Activated naive CD4-positive, alpha-beta T cell treated with anti-CD3 and anti-CD28 coated beads, Interleukin-2, amount 50 U/mL, for 24 hours (primary cell): ENCODE measurements around the gene SOWAHA.
A peak's percentile ranks its signal among the peaks of the same experiment; 100 is the strongest.

ENCODE experiments used
- H3K27ac Mint-ChIP-seq: one replicate; pipeline ENCODE4 v1.8.0; 2021; ENCODE audit warnings: mild to moderate bottlenecking, mixed read lengths
- H3K27me3 Mint-ChIP-seq: one replicate; pipeline ENCODE4 v1.8.0; 2021; ENCODE audit warnings: mixed read lengths
- H3K36me3 Mint-ChIP-seq: one replicate; pipeline ENCODE4 v1.8.0; 2021; ENCODE audit warnings: mixed read lengths
- H3K4me1 Mint-ChIP-seq: one replicate; pipeline ENCODE4 v1.8.0; 2021; ENCODE audit warnings: mixed read lengths
- H3K4me3 Mint-ChIP-seq: one replicate; pipeline ENCODE4 v1.8.0; 2021; ENCODE audit warnings: mild to moderate bottlenecking, mixed read lengths
- H3K9me3 Mint-ChIP-seq: one replicate; pipeline ENCODE4 v1.8.0; 2021; ENCODE audit warnings: mixed read lengths

The SOWAHA gene

DNA sequence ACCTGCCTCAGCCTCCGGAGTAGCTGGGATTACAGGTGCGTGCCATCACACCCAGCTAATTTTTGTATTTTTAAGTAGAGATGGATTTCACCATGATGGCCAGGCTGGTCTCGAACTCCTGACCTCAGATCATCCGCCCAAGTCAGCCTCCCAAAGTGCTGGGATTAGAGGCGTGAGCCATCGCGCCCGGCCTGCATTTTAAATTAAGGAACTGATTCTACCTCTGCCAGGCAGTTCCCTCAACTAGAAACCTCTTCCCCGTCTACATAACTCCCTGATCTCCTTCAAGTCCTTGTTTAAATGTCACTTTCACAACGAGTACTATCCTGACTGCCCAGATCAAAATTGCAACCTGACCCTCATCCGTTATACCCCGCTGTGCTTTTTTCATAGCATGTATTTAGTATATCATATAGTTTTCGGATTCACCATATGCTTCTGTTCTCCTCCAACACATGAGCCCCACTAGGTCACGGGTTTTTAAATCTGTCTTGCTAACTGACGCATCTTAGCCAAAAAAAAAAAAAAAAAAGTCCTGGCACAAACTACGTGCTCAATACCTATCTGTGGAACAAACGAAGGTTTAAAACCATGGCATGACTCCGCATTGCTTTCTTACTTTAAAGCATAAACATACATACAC is 858 bp upstream of the SOWAHA start:
- H3K36me3 Mint-ChIP-seq = peaks cover 2% of the 10 kb centered on the region
- no peak overlapping the region for H3K27ac Mint-ChIP-seq
- H3K9me3 Mint-ChIP-seq = no peaks in the 10 kb centered on the region
- H3K27me3 Mint-ChIP-seq = peaks cover 37% of the 10 kb centered on the region
- H3K4me1 Mint-ChIP-seq = peaks cover 10% of the 10 kb centered on the region
- peak overlapping the region; percentile 83 for H3K4me3 Mint-ChIP-seq

DNA sequence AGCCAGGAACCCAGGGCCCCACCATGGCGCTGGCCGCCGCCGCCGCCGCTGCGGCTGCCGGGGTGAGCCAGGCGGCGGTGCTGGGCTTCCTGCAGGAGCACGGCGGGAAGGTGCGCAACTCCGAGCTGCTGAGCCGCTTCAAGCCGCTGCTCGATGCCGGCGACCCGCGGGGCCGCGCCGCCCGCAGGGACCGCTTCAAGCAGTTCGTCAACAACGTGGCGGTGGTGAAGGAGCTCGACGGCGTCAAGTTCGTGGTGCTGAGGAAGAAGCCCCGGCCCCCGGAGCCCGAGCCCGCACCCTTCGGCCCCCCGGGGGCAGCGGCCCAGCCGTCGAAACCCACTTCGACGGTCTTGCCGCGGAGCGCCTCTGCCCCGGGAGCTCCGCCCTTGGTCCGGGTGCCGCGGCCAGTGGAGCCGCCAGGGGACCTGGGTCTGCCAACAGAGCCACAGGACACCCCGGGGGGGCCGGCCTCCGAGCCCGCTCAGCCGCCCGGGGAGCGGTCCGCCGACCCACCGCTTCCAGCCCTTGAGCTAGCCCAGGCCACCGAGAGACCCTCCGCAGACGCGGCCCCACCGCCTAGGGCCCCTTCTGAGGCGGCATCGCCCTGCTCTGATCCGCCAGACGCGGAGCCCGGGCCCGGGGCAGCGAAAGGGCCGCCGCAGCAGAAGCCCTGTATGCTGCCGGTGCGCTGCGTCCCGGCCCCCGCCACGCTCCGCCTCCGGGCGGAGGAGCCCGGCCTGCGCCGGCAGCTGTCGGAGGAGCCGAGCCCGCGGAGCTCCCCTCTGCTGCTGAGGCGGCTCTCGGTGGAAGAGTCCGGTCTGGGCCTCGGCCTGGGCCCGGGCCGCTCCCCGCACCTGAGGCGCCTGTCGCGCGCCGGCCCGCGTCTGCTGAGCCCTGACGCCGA is 749 bp downstream of the SOWAHA start:
- H3K4me1 Mint-ChIP-seq = peaks cover 10% of the 10 kb centered on the region
- peaks cover 31% of the 10 kb centered on the region for H3K27me3 Mint-ChIP-seq
- no peak overlapping the region for H3K27ac Mint-ChIP-seq
- no peaks in the 10 kb centered on the region for H3K9me3 Mint-ChIP-seq
- H3K4me3 Mint-ChIP-seq = no peak overlapping the region
- peaks cover 2% of the 10 kb centered on the region for H3K36me3 Mint-ChIP-seq

DNA sequence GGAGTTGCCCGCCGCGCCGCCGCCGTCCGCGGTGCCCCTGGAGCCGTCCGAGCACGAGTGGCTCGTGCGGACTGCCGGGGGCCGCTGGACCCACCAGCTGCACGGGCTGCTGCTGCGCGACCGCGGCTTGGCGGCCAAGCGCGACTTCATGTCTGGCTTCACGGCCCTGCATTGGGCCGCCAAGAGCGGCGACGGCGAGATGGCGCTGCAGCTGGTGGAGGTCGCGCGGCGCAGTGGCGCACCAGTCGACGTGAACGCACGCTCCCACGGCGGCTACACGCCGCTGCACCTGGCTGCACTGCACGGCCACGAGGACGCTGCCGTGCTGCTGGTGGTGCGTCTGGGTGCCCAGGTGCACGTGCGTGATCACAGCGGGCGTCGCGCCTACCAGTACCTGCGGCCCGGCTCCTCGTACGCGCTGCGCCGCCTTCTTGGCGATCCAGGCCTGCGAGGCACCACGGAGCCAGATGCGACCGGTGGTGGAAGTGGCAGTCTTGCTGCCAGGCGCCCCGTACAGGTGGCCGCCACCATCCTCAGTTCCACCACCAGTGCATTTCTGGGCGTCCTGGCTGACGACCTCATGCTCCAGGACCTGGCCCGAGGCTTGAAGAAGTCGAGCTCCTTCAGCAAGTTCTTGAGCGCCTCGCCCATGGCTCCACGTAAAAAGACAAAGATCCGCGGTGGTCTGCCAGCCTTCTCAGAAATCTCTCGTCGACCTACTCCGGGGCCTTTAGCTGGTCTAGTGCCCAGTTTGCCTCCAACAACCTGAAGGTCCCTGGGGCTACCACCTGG is 1.6 kb downstream of the SOWAHA start:
- peaks cover 28% of the 10 kb centered on the region for H3K27me3 Mint-ChIP-seq
- no peaks in the 10 kb centered on the region for H3K9me3 Mint-ChIP-seq
- H3K4me3 Mint-ChIP-seq = peak overlapping the region; percentile 42
- H3K4me1 Mint-ChIP-seq = peaks cover 16% of the 10 kb centered on the region
- peaks cover 2% of the 10 kb centered on the region for H3K36me3 Mint-ChIP-seq
- H3K27ac Mint-ChIP-seq = no peak overlapping the region

DNA sequence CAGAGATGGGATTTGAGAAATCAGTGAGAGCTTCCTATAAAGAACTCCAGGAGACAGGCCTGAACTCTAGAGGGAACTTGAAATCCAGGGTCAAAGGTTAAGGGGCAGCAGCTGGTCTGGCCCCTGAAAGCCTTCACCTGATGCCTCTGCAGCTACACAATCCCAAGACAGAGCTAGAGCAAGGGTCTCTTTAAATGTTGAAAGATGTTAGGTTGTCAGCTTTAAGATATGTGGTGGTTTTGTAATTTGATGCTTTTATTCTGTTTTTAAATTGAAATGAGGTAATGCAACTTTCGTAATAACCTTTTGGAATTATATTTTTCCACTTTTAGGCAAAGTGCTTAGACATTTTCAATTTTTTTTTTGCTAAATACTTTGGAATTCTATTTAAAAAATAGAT is 2.4 kb downstream of the SOWAHA start:
- H3K36me3 Mint-ChIP-seq = peaks cover 2% of the 10 kb centered on the region
- H3K27me3 Mint-ChIP-seq = peaks cover 27% of the 10 kb centered on the region
- H3K27ac Mint-ChIP-seq = no peak overlapping the region
- no peak overlapping the region for H3K4me3 Mint-ChIP-seq
- peaks cover 23% of the 10 kb centered on the region for H3K4me1 Mint-ChIP-seq
- H3K9me3 Mint-ChIP-seq = no peaks in the 10 kb centered on the region

DNA sequence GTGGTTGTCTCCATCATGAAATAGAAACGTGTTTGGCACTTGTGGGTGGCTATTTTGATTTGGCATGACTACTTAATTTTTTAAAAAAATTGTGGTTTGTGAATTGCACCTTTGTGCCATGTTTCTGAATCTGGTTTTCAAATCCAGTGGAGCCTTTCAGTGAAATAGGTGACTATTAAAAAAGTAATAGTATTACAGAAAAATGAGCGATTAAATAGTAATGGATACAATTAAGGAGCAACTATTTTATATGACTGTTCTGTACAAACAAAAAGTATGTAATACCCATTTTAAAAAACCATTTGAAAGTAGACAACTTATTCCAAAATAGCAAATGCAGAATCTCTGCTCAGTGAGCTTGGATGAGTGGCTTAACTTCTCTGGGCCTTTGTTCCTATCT is 3.0 kb downstream of the SOWAHA start:
- H3K27me3 Mint-ChIP-seq = peaks cover 21% of the 10 kb centered on the region
- no peaks in the 10 kb centered on the region for H3K9me3 Mint-ChIP-seq
- H3K27ac Mint-ChIP-seq = no peak overlapping the region
- peaks cover 2% of the 10 kb centered on the region for H3K36me3 Mint-ChIP-seq
- H3K4me3 Mint-ChIP-seq = peak overlapping the region; percentile 19
- peaks cover 26% of the 10 kb centered on the region for H3K4me1 Mint-ChIP-seq

DNA sequence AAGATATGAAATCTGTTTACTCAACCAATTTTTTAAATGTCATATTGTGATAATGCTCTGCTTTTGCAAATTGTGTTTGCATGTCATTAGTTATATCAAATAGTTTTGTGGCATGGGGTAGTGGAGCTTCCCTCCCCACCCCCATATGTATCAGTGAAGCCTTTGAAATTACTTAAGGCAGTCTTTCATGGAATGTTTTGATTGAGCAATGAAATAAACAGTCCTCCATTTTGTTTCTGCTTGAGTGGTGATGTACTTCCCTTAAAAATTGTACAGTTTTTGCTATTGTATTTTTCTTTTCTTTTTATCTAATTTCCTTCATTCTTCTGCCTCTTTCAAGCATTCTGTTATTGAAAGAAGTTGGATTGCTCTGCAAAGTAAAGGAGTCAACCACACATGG is 3.5 kb downstream of the SOWAHA start:
- Mint-ChIP-seq H3K27ac (no peak overlapping the region), H3K4me3 (no peak overlapping the region), H3K9me3 (no peaks in the 10 kb centered on the region), H3K27me3 (peaks cover 16% of the 10 kb centered on the region), H3K4me1 (peaks cover 26% of the 10 kb centered on the region), H3K36me3 (peaks cover 2% of the 10 kb centered on the region)

DNA sequence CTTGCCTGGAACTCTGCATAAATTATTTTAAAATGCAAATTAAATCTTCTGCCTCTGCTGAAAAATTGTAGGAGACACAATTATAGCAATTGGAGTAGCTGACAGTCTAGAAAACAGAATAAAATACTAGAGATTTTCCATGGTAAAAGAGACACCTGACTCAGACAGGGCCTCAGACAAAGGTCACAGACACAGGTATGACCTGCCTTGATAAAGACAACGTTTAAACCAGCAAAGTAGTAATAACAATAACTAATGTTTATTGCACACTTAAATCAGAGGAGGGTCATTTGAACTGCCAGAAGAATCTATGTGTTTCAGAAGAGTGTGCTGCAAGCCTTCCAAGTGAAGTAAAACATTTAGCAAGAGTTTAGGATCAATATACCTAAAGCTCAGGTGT is 3.9 kb downstream of the SOWAHA start:
- H3K27me3 Mint-ChIP-seq = peaks cover 15% of the 10 kb centered on the region
- no peak overlapping the region for H3K4me3 Mint-ChIP-seq
- H3K27ac Mint-ChIP-seq = no peak overlapping the region
- peaks cover 26% of the 10 kb centered on the region for H3K4me1 Mint-ChIP-seq
- peaks cover 2% of the 10 kb centered on the region for H3K36me3 Mint-ChIP-seq
- no peaks in the 10 kb centered on the region for H3K9me3 Mint-ChIP-seq

DNA sequence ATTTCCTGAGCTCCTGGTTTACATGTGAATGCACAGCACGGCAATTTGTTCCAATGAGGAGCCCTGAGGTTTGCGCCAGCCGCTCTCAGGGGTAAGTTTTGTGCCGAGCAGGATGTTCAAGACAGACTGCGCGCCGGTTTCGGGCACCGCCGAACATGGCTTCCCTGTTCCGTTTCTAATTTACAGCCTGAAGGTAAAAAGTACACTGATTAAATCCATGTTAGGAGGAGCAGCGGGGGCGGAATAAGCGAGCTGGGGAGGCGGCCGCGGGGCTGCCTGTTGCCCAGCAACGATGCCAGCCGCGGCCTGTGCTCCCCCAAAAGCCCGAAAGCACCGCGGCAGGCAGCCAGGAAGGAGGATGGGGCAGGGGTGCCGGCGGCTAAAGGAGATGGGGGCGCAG is 6.4 kb downstream of the SOWAHA start:
- no peaks in the 10 kb centered on the region for H3K9me3 Mint-ChIP-seq
- H3K4me3 Mint-ChIP-seq = peak overlapping the region; percentile 77
- no peak overlapping the region for H3K27ac Mint-ChIP-seq

DNA sequence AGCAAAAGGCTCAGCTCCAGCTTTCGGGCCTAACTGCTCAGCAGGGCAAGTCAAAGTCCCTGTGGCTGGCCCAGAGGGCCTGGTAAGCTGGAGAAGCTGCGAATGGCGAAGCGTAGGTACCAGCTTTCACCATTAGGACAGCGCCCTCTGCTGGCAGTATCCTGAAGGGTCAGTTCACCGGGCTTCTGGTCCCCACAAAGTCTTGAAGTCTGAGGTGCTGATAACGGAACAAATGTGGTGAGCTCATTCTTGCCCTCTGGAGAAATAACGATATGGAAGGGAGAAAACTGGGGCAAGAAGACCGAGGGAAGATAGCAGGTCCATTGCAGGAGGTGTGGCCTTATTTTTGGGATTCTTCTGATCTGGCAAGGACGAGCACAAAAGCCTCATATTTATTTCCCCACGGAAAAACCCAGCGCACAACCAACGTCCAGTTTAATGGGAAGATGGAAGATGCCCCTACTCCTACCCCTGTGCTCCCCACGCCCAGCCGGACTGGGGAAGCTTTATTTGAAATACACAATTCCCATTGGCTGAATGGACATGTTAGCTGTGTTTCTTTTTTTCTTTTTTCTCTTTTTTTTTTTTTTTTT is 7.2 kb downstream of the SOWAHA start:
- no peaks in the 10 kb centered on the region for H3K36me3 Mint-ChIP-seq
- peak overlapping the region; percentile 70 for H3K4me3 Mint-ChIP-seq
- no peak overlapping the region for H3K27ac Mint-ChIP-seq
- H3K9me3 Mint-ChIP-seq = no peaks in the 10 kb centered on the region
- H3K27me3 Mint-ChIP-seq = peaks cover 15% of the 10 kb centered on the region
- peaks cover 16% of the 10 kb centered on the region for H3K4me1 Mint-ChIP-seq

More for the DNA sequence above, 6.4 kb downstream of the SOWAHA start:
- H3K36me3 Mint-ChIP-seq = peaks cover 2% of the 10 kb centered on the region
- H3K4me1 Mint-ChIP-seq = peaks cover 16% of the 10 kb centered on the region
- H3K27me3 Mint-ChIP-seq = peaks cover 13% of the 10 kb centered on the region

DNA sequence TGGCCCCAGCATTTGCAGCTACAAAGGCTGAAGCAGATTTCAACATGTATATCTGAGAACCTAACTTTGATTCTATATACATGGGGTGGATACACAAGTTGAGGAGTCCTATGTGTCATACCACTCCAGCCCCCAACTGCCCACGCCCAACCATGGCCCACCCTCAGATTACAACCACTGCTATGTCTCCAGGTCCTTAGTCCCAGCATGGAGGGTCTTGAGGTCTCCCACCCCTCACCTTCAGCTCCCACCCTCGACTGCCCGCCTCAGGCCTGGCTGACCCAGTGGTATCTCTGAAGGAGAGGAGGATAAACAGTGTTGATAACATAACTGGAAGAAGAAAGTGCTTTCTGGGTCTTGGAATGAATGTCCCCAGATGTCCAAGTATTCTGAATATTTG is 8.2 kb downstream of the SOWAHA start:
- Mint-ChIP-seq H3K9me3 (no peaks in the 10 kb centered on the region), H3K27me3 (peaks cover 16% of the 10 kb centered on the region), H3K36me3 (no peaks in the 10 kb centered on the region), H3K27ac (no peak overlapping the region), H3K4me1 (peaks cover 16% of the 10 kb centered on the region), H3K4me3 (no peak overlapping the region)

DNA sequence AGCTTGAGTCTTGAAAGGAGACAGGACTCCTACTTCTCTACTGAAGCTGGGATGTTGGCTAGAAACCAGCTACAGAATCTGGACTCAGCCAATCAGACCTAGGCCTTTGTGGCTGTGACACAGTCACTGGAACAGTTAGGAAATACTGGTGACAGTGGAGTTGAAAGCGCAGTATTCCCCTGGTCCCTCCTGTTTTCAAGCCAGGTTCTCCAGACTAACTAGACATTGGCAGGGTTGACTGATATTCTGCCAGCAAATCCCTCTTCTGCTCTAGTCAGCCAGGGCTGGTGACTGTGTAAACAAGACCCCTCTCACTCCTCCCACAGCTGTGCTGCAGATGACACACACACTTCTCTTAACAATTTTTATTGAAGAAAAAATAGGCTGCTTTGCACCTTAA is 8.7 kb downstream of the SOWAHA start:
- Mint-ChIP-seq H3K4me1 (peaks cover 16% of the 10 kb centered on the region), H3K27ac (no peak overlapping the region), H3K27me3 (peaks cover 19% of the 10 kb centered on the region), H3K9me3 (no peaks in the 10 kb centered on the region), H3K36me3 (no peaks in the 10 kb centered on the region), H3K4me3 (no peak overlapping the region)

DNA sequence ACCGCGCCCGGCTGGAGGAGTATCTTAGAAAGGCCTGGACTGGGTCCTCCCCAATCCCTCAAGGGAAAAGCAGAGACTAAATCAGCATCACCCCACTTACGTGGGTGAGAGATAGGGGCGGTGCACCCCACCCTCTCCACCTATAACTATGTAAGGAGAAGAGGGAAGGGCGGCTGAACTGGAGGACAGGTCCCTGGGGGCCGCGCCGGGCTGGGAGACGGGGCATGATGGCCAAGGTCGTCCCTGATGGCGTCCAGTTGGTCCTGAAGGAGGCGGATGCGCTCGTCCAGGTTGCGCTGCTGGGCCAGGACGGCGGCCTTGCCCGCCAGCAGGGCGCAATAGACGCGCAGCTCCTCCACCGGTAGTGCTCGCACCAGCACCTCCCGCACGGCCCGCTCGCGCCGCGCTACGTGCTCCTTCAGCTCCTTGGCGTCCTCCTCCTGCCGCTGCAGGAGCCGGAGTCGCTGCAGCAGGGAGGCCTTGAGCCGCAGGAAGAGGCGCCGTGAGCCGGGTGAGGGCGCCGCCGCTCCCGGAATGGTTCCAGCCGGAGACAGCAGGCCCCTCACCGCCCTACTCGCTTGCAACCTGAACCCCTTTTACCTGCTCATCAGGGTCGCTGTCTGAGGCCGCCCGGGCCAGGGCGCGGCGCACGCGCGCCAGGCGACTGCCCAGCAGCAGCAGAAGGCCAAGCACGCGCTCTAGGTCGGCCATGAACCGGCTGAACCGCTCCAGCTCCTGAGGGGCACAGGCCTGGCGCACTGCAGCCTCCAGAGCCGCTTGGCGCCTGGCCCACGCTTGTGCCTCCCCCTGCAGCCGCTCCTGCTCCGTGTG is 9.8 kb downstream of the SOWAHA start:
- Mint-ChIP-seq H3K27me3 (peaks cover 30% of the 10 kb centered on the region), H3K36me3 (no peaks in the 10 kb centered on the region), H3K4me1 (peaks cover 16% of the 10 kb centered on the region)

DNA sequence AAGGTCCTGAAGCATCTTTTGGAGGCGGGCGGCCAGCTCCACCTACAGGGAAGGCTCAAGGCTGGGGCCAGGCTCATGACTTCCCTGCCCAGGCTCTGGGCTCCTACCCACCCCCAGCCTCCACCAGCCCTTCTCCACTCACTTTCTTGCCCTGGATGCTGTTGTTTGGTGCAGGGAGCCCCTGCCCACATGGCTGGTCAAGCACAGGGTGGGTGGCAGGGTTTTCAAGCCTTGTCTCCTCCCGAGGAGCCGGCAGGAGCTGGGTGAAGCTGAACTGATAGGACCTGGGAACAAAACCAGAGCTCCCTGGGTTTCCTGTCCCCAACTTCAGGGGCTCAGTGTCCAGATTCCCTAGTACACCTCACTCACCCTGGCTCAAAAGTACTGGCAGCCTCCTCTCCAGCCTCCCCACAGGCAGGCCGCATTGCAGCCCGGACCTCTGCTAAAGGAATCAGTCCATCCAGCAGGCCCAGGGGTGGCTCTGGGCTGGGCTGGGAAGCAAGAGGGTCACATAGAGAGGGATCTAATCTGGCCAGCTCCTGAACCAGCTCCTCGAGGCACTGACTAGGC is 10.5 kb downstream of the SOWAHA start:
- Mint-ChIP-seq H3K27me3 (peaks cover 31% of the 10 kb centered on the region), H3K36me3 (no peaks in the 10 kb centered on the region), H3K9me3 (no peaks in the 10 kb centered on the region), H3K4me3 (no peak overlapping the region), H3K4me1 (peaks cover 16% of the 10 kb centered on the region), H3K27ac (no peak overlapping the region)

More for the DNA sequence above, 9.8 kb downstream of the SOWAHA start:
- Mint-ChIP-seq H3K4me3 (no peak overlapping the region), H3K27ac (no peak overlapping the region), H3K9me3 (no peaks in the 10 kb centered on the region)

DNA sequence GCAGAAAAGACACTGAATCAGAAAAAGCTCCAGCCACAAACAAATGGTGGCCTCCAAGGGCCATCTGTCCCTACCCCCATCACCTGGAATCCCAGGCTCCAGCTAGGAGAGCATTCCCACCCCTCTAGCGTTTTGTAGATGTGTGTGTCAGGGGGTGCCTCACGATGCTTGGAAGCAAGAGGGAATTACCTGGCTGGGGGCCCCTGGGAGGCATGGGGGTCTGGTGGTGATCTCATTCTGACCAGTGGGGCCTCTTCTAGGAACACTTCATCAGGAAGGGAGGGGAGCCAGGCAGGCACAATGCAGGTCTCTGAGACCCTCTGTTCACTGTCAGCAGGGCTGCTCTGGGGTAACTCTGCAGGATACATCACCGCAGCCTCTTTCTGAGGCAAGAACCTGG is 11.3 kb downstream of the SOWAHA start:
- peaks cover 18% of the 10 kb centered on the region for H3K4me1 Mint-ChIP-seq
- peaks cover 34% of the 10 kb centered on the region for H3K27me3 Mint-ChIP-seq
- no peaks in the 10 kb centered on the region for H3K9me3 Mint-ChIP-seq
- H3K36me3 Mint-ChIP-seq = no peaks in the 10 kb centered on the region
- H3K4me3 Mint-ChIP-seq = peak overlapping the region; percentile 47
- H3K27ac Mint-ChIP-seq = no peak overlapping the region
